ENCODE data around the gene DDI1.

Gene DDI1

GRCh38 chr11:104036588-104036987, at the start of gene DDI1:
TSS of gene DDI1 (plus strand) at chr11:104036640. CDS start at chr11:104036823, 183 bp downstream.
- no peak for DNase-seq

DNA sequence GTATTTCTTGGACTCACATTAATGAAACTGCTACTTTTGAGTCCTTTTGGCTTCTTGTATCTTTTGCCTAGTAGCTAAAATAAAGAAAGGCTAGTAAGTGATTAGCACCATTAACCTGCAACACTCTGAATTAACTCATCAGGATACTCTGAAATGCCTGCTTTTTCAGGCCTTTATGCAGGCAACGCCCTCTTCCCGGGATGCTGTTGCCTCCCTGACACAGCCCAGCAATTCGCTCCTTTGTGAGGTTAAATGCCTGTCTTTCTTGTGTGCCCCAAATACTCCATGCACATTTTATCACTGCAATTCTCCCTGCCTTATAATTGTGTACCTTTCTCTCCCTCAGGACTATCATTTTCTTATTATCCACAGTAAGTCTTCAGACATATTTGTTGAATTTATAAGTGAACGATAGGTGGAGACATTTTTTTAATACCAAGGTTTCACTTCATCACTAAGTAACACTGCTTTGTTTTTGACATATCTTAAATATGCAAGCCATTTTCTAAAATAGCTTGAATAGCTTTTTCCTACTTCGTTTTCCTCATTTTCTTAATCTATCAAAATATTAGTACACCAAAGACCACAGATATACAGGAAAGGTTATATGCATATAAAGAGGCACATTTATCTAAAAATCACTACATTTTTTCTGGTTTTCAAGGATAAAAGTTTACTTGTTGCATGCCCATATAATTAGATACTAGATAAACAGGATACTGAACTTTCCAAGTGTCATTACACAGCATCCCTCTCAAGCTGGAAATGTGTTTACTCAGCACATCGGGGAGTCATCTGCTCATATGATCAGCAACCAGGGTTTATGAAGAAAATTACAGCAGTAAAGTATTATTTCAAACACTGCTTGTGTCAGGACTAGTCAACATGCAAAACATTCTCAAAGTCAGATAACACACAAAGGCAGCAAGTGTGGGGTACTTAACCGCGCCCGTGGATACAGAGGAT, 48.5 kb upstream of the DDI1 start:
- no peak for DNase-seq

DNA sequence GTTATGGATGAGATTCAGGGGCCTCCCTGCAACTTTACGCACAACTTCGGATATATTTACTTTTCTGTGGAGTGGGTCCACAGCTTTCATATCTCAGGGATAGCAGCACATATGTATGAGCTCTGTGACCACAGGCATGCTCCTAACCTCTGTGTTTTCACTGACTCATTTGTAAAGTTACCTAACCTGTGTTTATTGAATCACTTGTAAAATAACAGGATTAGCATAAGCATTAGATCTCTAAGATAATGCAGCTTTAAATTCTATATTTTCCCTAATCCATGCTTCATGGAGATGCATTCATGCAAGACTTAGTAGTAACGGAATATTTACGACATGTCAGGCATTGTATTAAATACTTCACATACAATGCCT, 47.9 kb upstream of the DDI1 start:
- DNase-seq, result no peak

DNA sequence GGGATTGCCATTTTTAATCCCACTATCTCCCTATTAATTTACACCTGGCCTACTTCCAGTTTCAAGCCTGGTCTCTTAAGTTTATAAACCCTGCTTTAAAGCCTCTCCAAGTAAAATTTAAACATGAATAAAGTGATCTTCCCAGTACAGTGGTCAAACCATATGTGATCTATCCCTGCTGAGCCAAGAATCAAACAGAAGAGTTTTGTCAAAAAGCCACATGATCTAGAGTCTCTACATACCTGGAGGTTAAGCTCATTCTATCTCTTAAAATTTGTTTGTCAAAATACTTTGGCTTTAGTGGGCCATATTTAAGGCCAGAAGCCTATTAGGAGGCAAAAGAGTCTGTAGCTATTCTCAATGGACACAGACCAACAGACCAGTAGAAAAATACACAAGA, 42.9 kb upstream of the DDI1 start:
- DNase-seq, result no peak

- no peak for DNase-seq
Measured at GRCh38 chr11:103994094-103994493, 42.3 kb upstream of the DDI1 start.

GRCh38 chr11:103994518-103994917, 41.9 kb upstream of the DDI1 start:
- no peak for DNase-seq

DNA sequence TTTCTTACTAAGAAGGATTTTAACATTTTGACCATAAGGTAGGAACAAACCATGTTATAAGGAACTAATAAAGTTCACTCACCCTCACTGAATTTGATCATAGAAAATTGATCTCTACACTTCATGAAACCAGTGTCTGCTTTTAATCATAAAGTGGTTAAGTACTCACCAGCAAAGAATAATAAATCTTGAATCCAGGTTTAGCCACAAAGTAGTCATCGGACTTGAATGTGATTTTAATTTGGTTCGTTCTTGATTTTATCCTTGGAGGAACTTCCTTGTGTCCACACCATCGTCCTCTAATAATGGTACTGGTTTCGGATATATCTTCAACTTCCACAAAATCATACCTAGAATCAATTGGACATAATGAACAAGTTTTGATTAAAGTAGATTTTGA, 40.5 kb upstream of the DDI1 start:
- no peak for DNase-seq

DNA sequence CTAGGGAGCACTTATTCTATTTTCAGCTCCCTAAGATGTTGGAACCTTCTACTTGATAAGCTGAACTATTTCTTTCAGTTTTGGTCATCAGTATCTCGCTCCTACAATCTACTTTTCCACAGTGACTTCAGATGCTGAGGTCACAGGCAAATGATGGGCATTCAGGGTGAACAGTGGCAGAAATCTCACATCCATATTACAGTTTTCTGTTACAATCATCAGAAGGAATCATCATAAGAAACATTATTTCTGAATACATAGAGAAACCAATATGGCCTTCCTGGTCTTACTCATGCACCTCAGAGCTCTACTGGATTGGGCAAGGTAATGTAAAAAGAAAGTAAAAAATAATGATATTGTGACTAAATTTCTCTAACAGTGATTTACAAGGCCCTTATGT, 39.4 kb upstream of the DDI1 start:
- no peak for DNase-seq

DNA sequence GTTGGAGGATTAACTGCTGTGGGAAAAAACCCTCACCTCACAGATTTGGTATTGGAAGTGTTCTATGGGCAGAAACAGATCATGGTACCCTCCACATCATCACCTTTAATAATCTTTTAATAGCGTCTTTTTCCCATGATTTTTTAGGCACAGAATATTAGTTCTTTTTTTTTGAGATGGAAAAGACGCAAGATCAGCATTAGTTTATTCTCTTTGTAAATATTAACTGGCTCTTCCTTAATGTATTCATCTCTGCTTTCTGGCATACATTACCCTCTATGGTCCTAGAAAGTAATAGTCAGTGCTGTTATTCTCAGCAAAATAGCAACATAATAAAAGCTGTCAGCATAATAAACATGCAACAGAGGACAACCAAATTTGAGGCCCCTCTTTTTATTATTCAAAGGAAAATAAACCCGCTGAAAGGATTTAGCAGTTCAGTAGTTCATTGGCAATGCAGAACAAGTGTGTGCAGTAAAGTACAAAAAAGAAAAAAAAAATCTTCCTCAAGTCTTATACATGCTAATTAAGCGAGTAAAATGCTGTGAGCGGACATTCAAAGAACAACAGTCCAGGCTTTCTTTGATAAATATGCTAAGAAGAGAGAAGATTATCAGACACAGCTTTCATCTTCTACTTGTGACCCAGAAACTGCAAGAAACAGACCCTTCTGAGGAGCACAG, 37.5 kb upstream of the DDI1 start:
- no peak for DNase-seq

DNA sequence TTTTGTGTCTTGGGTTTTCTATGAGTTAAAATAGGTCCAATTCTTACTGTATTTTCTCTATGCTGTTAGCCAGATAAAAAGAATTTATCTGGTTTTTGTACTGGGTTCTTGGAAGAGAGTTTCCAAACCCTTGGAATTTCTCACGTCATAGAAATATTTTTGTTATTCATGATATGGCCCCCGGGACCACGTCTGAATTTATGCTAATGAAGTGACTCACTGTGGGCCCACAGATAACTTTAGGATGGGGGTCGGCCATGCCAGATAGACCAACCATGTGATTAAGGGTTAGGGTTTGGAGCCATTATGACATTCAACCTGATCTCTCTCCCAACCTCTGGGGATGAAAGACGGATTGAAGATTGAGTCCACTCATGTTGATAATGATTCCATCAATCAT, 35.6 kb upstream of the DDI1 start:
- DNase-seq, result no peak

DNA sequence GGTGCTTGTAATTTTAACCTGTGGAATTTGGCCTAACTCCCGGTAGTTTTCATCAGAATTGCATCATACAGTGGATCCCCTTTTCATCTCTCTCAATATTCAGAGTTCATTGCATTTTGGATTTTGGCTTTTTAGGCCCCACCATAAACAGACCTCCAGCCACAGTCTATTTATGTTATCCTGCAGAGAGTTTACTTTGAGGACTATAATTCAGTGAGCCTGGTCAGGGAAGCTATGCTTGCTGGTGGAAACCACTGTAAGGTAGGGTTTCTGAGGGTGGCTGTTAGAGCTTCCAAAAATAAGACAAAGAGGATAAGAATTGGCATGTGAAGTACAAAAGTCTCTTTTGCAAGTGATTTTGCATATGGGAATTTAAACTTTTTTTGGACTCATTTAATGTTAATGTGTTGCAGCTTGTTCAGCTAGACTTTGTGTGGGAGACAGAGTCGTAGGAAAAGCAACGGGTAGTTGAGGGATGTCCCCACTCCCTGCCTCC, 34.8 kb upstream of the DDI1 start:
- DNase-seq, result no peak

DNA sequence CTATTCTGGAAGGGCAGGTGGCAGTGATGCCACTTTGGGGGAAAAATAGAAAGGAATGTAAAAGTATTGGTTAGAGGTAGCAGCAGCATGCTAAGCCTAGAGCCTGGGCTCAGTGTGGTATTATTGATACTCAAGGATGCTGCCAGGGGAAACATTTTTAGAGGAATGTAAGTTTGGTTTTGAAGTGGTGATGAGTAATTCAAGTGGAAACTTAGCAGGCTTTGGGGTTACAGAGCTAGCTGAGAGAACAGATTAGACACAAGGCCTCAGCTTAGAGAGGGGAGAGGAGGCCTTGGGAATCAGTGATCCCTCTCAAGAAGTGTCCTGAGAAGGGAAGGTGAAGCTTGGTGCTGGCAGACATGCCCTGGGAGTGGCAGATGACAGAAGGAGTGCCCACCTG, 32.9 kb upstream of the DDI1 start:
- DNase-seq, result no peak

GRCh38 chr11:104005234-104005855, 31.1 kb upstream of the DDI1 start:
- no peak for DNase-seq

GRCh38 chr11:104009744-104010143, 26.7 kb upstream of the DDI1 start:
- DNase-seq, result no peak

DNA sequence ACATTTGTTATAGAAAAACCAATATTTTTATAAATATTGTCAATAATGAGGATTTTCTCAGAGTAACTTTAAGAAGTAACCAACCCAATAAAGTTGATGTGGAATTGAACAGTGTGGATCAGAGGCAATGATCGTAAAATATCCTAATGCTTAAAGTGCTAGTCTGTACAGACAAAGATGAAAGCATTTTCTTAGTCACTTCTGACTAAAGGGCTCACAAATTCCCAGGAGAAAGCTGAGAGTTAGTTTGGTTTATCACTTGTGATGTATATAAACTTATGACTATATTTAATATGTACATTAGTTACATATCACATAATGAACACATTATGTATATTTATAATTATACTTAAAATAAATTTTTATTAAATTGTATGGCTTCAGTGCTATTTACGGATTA, 25.4 kb upstream of the DDI1 start:
- DNase-seq, result no peak

DNA sequence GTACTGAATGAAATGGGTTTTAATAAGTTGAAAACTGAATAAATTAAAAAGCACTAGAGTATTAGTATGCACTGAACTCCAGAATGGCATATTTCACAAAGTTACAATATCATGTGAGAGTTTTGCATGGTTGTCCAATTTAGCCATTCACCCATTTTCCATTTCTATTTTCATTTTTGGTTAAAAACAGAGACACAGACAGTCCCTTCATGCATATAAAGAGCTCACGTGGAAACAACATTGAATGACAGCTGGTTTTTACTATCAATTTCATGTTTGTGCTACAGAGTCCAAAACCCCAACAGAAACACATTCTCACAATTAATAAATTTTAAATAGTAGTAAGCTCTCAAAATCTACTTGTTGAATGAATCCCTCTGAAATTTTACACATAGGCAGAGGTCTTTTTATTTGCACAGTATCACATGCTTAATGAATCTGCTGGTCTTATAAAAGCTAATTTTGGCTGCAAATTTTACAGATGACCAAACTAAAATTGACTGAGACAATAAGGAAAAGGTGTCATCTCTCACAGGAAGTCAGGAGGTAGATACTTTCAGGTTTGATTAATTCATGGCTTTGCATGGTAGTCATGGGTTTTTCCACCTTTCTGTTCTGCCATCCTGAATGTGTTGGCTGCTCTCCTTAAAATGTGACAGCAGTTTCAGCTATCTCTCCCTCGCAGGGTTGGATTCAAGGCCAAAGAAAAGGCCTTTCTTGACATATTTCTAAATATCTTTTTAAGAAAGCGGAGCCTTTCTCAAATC, 20.6 kb upstream of the DDI1 start:
- DNase-seq, result no peak

DNA sequence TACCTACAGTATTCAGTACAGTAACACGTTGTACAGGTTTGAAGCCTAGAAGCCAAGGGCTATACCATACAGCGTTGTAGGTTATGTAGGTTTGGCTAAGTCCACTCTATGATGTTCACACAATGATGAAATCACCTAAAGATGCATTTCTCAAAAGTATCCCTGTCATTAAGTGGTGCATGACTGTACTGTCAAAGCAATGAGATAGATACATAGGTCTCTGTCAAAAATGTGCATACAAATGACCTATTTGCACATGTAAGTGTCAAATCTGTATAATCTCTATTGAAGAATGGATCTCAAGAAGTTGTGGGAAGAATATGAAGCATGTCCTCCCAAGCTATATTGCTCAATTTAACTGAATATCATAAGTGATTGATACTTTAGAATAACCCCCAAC, 11.9 kb upstream of the DDI1 start:
- DNase-seq, result no peak

DNA sequence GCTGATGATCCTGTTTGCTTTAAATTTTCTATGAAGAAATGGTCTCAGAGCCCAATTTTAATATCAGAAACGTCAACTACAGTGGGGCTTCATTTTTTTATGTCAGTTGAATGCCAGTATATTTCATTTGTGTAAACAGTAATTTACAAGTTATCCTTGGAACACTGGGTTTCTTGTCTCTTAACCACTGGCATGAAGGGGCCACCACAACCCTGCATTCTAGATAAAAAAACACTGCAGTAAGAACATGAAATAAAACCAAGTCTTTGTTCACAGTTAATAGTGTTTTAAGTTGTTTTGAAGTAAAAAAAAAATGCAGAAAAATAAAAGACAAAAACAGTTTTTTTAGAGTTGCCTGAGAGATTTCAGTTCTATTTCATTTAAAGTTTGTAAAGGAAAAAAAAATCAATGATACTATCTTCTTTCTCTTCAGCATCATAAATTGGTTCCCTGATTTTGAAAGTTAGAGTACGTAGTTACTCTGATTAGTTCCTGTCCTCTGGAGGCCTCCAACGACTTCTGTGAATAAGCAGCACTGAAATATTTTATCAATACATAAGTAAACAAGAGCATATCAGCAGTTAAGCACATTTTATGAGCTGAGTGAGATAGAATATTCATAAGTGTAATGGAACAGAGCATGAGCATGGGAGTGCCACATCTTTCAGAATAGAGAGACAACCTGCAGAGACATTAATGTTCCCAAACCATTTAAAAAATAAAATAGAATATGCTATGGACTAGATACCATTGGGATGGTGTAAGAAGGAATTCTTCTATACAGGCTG, 7.8 kb upstream of the DDI1 start:
- DNase-seq, result no peak

- DNase-seq, result no peak
Measured at GRCh38 chr11:104033134-104033533, 3.3 kb upstream of the DDI1 start.

DNA sequence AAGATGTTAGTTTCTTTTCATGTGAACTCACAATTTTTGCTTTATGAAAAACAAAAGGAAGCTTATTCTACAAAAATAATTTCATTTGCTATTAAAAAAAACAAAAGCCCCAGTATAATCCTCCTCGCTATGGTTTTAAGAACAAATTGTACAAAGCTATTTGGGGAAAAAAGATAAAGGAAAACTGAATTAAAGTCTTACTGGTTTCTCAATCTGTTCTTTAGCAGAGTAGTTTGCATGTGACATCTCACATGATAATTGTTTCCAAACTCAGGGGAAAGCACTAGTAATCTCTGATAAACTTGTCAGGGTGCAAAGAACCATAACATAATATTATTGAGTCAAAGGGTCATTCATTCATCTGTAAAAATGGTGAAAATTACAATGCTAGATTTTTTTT, 2.9 kb upstream of the DDI1 start:
- DNase-seq, result no peak

GRCh38 chr11:104036995-104037394, 555 bp downstream of the DDI1 start:
- no peak for DNase-seq

DNA sequence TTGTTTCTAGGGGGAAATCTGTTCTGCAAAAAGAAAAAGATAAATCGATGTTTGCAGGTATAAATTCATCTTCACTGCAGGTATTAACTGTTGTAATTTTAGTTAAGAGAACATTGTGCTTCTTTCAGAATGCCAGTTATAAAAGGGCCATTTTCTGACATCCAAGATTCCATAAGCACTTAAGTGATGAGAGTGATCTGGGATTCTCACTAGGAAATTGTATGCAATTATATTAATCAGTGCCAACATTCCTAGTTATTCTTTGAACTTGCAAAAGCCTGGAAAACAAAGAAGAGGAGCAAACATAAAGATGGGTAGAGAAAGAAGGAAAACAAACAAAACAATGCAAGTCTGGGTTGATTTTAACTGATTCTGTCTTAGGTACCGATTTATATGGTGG, 5.4 kb downstream of the DDI1 start:
- no peak for DNase-seq

All from CD4-positive, alpha-beta T cell treated with Interleukin-17A for 1 hour (primary cell).